ENCODE data around the gene TSHZ2. TPM values are rescaled to one million over a fixed set of nuclear protein-coding genes. Genes with fewer than 3 reads are reported as not detected.

The TSHZ2 gene
- total RNA-seq, 4 donors from 2014 or later = 4.0 to 57.8 (median 10.3) TPM

- no peaks in the 10 kb centered on the region for H3K36me3 ChIP-seq
- no peaks in the 10 kb centered on the region for H3K4me1 ChIP-seq
- H3K9me3 ChIP-seq = no peaks in the 10 kb centered on the region
- no peaks in the 10 kb centered on the region for H3K27me3 ChIP-seq
- no peak overlapping the region for H3K27ac ChIP-seq
- no peak overlapping the region for H3K4me3 ChIP-seq
- TF ChIP-seq, protein P1, sequence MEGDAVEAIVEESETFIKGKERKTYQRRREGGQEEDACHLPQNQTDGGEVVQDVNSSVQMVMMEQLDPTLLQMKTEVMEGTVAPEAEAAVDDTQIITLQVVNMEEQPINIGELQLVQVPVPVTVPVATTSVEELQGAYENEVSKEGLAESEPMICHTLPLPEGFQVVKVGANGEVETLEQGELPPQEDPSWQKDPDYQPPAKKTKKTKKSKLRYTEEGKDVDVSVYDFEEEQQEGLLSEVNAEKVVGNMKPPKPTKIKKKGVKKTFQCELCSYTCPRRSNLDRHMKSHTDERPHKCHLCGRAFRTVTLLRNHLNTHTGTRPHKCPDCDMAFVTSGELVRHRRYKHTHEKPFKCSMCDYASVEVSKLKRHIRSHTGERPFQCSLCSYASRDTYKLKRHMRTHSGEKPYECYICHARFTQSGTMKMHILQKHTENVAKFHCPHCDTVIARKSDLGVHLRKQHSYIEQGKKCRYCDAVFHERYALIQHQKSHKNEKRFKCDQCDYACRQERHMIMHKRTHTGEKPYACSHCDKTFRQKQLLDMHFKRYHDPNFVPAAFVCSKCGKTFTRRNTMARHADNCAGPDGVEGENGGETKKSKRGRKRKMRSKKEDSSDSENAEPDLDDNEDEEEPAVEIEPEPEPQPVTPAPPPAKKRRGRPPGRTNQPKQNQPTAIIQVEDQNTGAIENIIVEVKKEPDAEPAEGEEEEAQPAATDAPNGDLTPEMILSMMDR (IDR thresholded peaks at IDR 0.05) = no peak
- TF ChIP-seq POLR2A (IDR thresholded peaks at IDR 0.05) = no peak
- no peak for DNase-seq
Measured at GRCh38 chr20:53344891-53345290, 372.7 kb downstream of the TSHZ2 start.

DNA sequence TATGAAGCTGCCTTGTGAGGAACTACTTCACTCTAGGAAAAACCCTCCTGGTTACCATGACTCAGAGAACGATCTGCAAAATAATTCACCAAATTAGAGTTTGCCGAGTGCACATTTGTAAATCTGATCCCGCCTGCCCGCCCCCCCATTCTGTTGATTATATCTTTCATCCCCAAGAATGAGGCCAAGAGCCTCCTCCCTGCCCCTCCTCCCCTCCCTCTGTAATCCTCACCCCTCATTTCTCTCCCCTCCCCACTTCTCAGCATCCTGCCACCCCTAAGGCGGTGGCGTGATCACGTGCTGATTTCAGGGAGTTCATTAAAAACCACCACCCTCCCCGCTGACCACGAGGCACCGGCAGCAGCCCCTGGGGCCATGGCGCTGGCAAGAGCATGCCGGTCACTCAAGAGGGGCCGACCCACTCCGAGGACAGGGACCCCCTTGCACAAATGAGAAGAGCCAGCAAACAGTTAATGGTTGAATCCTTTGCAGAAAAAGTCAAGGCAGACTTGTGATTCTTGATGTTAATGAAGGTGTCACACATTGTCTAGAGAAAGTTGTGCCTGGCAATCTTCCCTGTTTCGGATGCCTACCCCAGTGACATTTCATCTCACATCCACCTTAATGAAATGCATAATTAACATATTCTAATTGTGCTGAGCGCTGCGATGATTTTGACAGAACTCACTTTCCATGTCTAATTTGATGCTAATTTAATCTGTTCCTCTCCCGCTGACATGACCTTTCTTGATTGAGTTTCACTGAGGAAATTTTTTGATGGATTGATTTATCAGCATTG, 373.6 kb downstream of the TSHZ2 start:
- H3K4me1 ChIP-seq = no peaks in the 10 kb centered on the region
- no peak overlapping the region for H3K4me3 ChIP-seq
- TF ChIP-seq, protein P1 (IDR thresholded peaks at IDR 0.05) = no peak
- no peak for TF ChIP-seq POLR2A (IDR thresholded peaks at IDR 0.05)
- no peaks in the 10 kb centered on the region for H3K36me3 ChIP-seq
- H3K9me3 ChIP-seq = no peaks in the 10 kb centered on the region
- H3K27me3 ChIP-seq = no peaks in the 10 kb centered on the region
- no peak overlapping the region for H3K27ac ChIP-seq
- no peak for DNase-seq

- no peaks in the 10 kb centered on the region for H3K4me1 ChIP-seq
- H3K27ac ChIP-seq = no peak overlapping the region
- H3K9me3 ChIP-seq = no peaks in the 10 kb centered on the region
- no peak for DNase-seq
- TF ChIP-seq POLR2A (IDR thresholded peaks at IDR 0.05) = no peak
- TF ChIP-seq, protein P1 (IDR thresholded peaks at IDR 0.05) = no peak
- H3K4me3 ChIP-seq = no peak overlapping the region
- H3K36me3 ChIP-seq = no peaks in the 10 kb centered on the region
- no peaks in the 10 kb centered on the region for H3K27me3 ChIP-seq
Measured at GRCh38 chr20:53346335-53346648, 374.1 kb downstream of the TSHZ2 start.

DNA sequence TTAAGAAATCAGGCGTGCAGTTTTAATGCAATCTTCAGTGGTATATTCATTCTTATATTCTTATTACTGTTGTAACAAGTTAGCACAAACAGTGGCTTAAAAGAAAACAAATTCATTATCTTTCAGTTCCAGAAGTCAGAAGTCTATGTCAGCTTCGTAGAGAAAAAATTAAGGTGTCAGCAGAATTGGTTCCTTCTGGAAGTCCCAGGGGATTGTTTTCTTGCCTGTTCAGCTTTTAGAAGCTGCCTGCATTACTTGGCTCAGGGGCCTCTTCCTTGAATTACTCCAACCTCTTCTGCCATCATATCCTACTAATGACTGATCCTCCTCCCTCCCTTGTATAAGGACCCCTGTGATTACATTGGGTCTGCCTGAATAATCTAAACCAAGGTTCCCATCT, 377.6 kb downstream of the TSHZ2 start:
- H3K4me1 ChIP-seq = no peaks in the 10 kb centered on the region
- no peak overlapping the region for H3K27ac ChIP-seq
- no peak overlapping the region for H3K4me3 ChIP-seq
- H3K36me3 ChIP-seq = no peaks in the 10 kb centered on the region
- DNase-seq = no peak
- H3K9me3 ChIP-seq = no peaks in the 10 kb centered on the region
- TF ChIP-seq POLR2A (IDR thresholded peaks at IDR 0.05) = no peak
- TF ChIP-seq, protein P1 (IDR thresholded peaks at IDR 0.05) = no peak
- H3K27me3 ChIP-seq = no peaks in the 10 kb centered on the region

- no peak for DNase-seq
- Histone ChIP-seq H3K36me3 (no peaks in the 10 kb centered on the region), H3K4me1 (no peaks in the 10 kb centered on the region), H3K27me3 (no peaks in the 10 kb centered on the region), H3K9me3 (no peaks in the 10 kb centered on the region), H3K4me3 (no peak overlapping the region), H3K27ac (no peak overlapping the region)
- TF ChIP-seq, protein P1 (IDR thresholded peaks at IDR 0.05) = no peak
- TF ChIP-seq POLR2A (IDR thresholded peaks at IDR 0.05) = no peak
Measured at GRCh38 chr20:53352727-53353440, 380.7 kb downstream of the TSHZ2 start.
